ENCODE measurements around the gene UST.

The UST gene

GRCh38 chr6:148799647-148800046, 52.8 kb downstream of the UST start:
- CTCF ChIA-PET, result no interaction called here
- no peak for TF ChIP-seq FOXA1 (IDR thresholded peaks at IDR 0.05)
- TF ChIP-seq LEF1 (IDR thresholded peaks at IDR 0.05; ENCODE audit: borderline replicate concordance), result no peak
- no peak for TF ChIP-seq HDGF (IDR thresholded peaks at IDR 0.05; ENCODE audit: borderline replicate concordance)
- no peak for TF ChIP-seq FOXK2 (IDR thresholded peaks at IDR 0.05)
- no peak for TF ChIP-seq ARNT (IDR thresholded peaks at IDR 0.05)
- no peak for TF ChIP-seq SUZ12 (IDR thresholded peaks at IDR 0.05)
- TF ChIP-seq ELF4 (IDR thresholded peaks at IDR 0.05), result no peak
- TF ChIP-seq CTBP1 (IDR thresholded peaks at IDR 0.05; ENCODE audit: borderline replicate concordance), result no peak
- no peak for TF ChIP-seq SP1 (IDR thresholded peaks at IDR 0.05)
- TF ChIP-seq, protein P1, sequence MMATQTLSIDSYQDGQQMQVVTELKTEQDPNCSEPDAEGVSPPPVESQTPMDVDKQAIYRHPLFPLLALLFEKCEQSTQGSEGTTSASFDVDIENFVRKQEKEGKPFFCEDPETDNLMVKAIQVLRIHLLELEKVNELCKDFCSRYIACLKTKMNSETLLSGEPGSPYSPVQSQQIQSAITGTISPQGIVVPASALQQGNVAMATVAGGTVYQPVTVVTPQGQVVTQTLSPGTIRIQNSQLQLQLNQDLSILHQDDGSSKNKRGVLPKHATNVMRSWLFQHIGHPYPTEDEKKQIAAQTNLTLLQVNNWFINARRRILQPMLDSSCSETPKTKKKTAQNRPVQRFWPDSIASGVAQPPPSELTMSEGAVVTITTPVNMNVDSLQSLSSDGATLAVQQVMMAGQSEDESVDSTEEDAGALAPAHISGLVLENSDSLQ (IDR thresholded peaks at IDR 0.05), result no peak
- TF ChIP-seq TARDBP (IDR thresholded peaks at IDR 0.05), result no peak
- TF ChIP-seq FOXM1 (IDR thresholded peaks at IDR 0.05; ENCODE audit: borderline replicate concordance), result no peak
- no peak for TF ChIP-seq L3MBTL2 (conservative IDR thresholded peaks at IDR 0.05)
- no peak for TF ChIP-seq ZNF384 (IDR thresholded peaks at IDR 0.05)
- TF ChIP-seq BHLHE40 (IDR thresholded peaks at IDR 0.05; ENCODE audit: borderline replicate concordance), result no peak
- TF ChIP-seq NFRKB (IDR thresholded peaks at IDR 0.05), result no peak
- POLR2A ChIA-PET, result no interaction called here
- DNase-seq (ENCODE audit: extremely low spot score), result no peak

DNA sequence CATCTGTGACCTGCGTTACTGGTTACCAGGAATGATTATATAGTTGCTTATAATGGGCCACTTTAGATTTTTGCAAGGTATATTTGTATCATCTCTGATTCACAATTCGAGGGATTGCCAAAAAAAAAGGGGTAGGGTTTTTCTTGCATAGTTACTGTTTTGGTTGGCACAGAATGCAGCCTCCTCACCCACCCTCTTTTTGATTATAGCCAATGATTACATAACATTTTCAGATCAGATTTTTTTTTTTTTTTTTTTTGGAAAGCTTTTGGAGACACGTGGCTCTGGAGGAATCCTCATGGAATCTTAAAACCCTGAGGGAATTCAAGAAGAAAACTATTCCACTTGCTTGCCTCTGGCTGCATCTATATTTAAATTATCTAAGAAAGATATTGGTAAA, 53.7 kb downstream of the UST start:
- ChIA-PET CTCF (no interaction called here), POLR2A (no interaction called here)
- TF ChIP-seq NFRKB (IDR thresholded peaks at IDR 0.05), result no peak
- no peak for TF ChIP-seq ARNT (IDR thresholded peaks at IDR 0.05)
- TF ChIP-seq ELF4 (IDR thresholded peaks at IDR 0.05), result no peak
- no peak for TF ChIP-seq TARDBP (IDR thresholded peaks at IDR 0.05)
- TF ChIP-seq SP1 (IDR thresholded peaks at IDR 0.05), result no peak
- TF ChIP-seq LEF1 (IDR thresholded peaks at IDR 0.05; ENCODE audit: borderline replicate concordance), result no peak
- TF ChIP-seq HDGF (IDR thresholded peaks at IDR 0.05; ENCODE audit: borderline replicate concordance), result no peak
- no peak for TF ChIP-seq FOXM1 (IDR thresholded peaks at IDR 0.05; ENCODE audit: borderline replicate concordance)
- TF ChIP-seq FOXA1 (IDR thresholded peaks at IDR 0.05), result no peak
- no peak for TF ChIP-seq L3MBTL2 (conservative IDR thresholded peaks at IDR 0.05)
- TF ChIP-seq BHLHE40 (IDR thresholded peaks at IDR 0.05; ENCODE audit: borderline replicate concordance), result no peak
- TF ChIP-seq SUZ12 (IDR thresholded peaks at IDR 0.05), result no peak
- TF ChIP-seq CTBP1 (IDR thresholded peaks at IDR 0.05; ENCODE audit: borderline replicate concordance), result no peak
- no peak for TF ChIP-seq ZNF384 (IDR thresholded peaks at IDR 0.05)
- TF ChIP-seq, protein P1 (IDR thresholded peaks at IDR 0.05), result no peak
- TF ChIP-seq FOXK2 (IDR thresholded peaks at IDR 0.05), result no peak
- no peak for DNase-seq (ENCODE audit: extremely low spot score)

GRCh38 chr6:148803979-148804378, 57.1 kb downstream of the UST start:
- POLR2A ChIA-PET, result no interaction called here
- CTCF ChIA-PET, result interaction anchor here (0.5 kb wide), 1 partner anchor 82 kb away, joined by 4 read pairs; no protein-coding TSS in a partner anchor

DNA sequence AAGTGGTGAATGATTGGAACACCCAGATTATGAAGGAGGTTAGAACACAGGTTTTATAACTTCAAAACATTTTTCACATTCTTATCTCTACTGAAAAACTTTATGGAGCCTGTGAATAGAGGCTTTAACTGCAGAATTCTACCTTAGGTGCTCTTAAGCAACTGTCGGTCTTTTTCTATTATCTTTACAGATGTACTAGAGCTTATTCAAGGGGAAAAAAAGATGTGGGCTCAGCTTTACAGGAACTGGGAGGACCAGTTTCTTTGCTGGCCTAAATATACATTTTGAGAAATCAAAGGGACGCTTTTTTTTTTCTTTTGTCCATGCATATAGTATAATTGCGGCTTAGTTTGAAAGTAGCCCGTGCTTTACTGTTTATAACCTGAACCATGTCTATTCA, 58.9 kb downstream of the UST start:
- POLR2A ChIA-PET, result interaction anchor here (0.6 kb wide), 1 partner anchor 228 kb away, joined by 3 read pairs; no protein-coding TSS in a partner anchor
- CTCF ChIA-PET, result interaction anchor here (0.6 to 0.7 kb wide), 2 partner anchors 10 to 11 kb away, joined by 3 to 4 read pairs; no protein-coding TSS in a partner anchor

More at GRCh38 chr6:148803979-148804378, 57.1 kb downstream of the UST start:
- no peak for DNase-seq (ENCODE audit: extremely low spot score)
- TF ChIP-seq ZNF384 (IDR thresholded peaks at IDR 0.05) (no peak), NFRKB (IDR thresholded peaks at IDR 0.05) (no peak), CTBP1 (IDR thresholded peaks at IDR 0.05; ENCODE audit: borderline replicate concordance) (no peak), TARDBP (IDR thresholded peaks at IDR 0.05) (no peak), FOXA1 (IDR thresholded peaks at IDR 0.05) (no peak), SUZ12 (IDR thresholded peaks at IDR 0.05) (no peak), FOXM1 (IDR thresholded peaks at IDR 0.05; ENCODE audit: borderline replicate concordance) (no peak), LEF1 (IDR thresholded peaks at IDR 0.05; ENCODE audit: borderline replicate concordance) (no peak), ELF4 (IDR thresholded peaks at IDR 0.05) (no peak), BHLHE40 (IDR thresholded peaks at IDR 0.05; ENCODE audit: borderline replicate concordance) (no peak), ARNT (IDR thresholded peaks at IDR 0.05) (no peak), HDGF (IDR thresholded peaks at IDR 0.05; ENCODE audit: borderline replicate concordance) (no peak), L3MBTL2 (conservative IDR thresholded peaks at IDR 0.05) (no peak), FOXK2 (IDR thresholded peaks at IDR 0.05) (no peak), SP1 (IDR thresholded peaks at IDR 0.05) (no peak)
- TF ChIP-seq, protein P1 (IDR thresholded peaks at IDR 0.05), result no peak

DNA sequence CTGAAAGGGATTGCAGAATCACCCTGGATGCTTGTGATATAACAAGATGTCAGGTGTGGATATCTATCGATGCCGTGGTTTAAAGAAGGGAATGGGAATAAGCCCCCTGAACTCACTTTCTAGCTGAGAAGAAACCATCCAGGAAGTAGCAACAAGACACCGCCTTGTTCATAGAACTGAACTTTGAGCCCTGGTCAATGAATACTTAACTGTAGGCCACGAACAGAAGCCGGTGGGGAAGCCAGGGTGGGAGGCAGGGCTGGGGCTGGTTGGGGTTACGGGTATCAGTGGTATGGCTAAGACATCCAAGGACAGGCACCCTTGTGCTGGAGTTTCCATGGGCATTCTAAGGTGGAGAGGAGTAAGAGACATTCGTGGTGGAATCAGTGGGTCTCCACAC, 61.0 kb downstream of the UST start:
- TF ChIP-seq BHLHE40 (IDR thresholded peaks at IDR 0.05; ENCODE audit: borderline replicate concordance) (no peak), NFRKB (IDR thresholded peaks at IDR 0.05) (no peak), CTBP1 (IDR thresholded peaks at IDR 0.05; ENCODE audit: borderline replicate concordance) (no peak), ELF4 (IDR thresholded peaks at IDR 0.05) (no peak), L3MBTL2 (conservative IDR thresholded peaks at IDR 0.05) (no peak), TARDBP (IDR thresholded peaks at IDR 0.05) (no peak), ARNT (IDR thresholded peaks at IDR 0.05) (no peak), SP1 (IDR thresholded peaks at IDR 0.05) (no peak), ZNF384 (IDR thresholded peaks at IDR 0.05) (no peak), FOXM1 (IDR thresholded peaks at IDR 0.05; ENCODE audit: borderline replicate concordance) (no peak), LEF1 (IDR thresholded peaks at IDR 0.05; ENCODE audit: borderline replicate concordance) (no peak), FOXA1 (IDR thresholded peaks at IDR 0.05) (no peak), FOXK2 (IDR thresholded peaks at IDR 0.05) (no peak), HDGF (IDR thresholded peaks at IDR 0.05; ENCODE audit: borderline replicate concordance) (no peak), SUZ12 (IDR thresholded peaks at IDR 0.05) (no peak)
- TF ChIP-seq, protein P1 (IDR thresholded peaks at IDR 0.05), result no peak
- DNase-seq (ENCODE audit: extremely low spot score), result no peak
- POLR2A ChIA-PET, result no interaction called here
- CTCF ChIA-PET, result interaction anchor here (0.5 kb wide), 1 partner anchor 1519 kb away, joined by 7 read pairs; no protein-coding TSS in a partner anchor

More for the DNA sequence above, 58.9 kb downstream of the UST start:
- DNase-seq (ENCODE audit: extremely low spot score), result no peak
- TF ChIP-seq ZNF384 (IDR thresholded peaks at IDR 0.05) (no peak), TARDBP (IDR thresholded peaks at IDR 0.05) (no peak), SP1 (IDR thresholded peaks at IDR 0.05) (no peak), LEF1 (IDR thresholded peaks at IDR 0.05; ENCODE audit: borderline replicate concordance) (no peak), HDGF (IDR thresholded peaks at IDR 0.05; ENCODE audit: borderline replicate concordance) (no peak), FOXM1 (IDR thresholded peaks at IDR 0.05; ENCODE audit: borderline replicate concordance) (no peak), NFRKB (IDR thresholded peaks at IDR 0.05) (no peak), L3MBTL2 (conservative IDR thresholded peaks at IDR 0.05) (no peak), CTBP1 (IDR thresholded peaks at IDR 0.05; ENCODE audit: borderline replicate concordance) (no peak), FOXK2 (IDR thresholded peaks at IDR 0.05) (no peak), ARNT (IDR thresholded peaks at IDR 0.05) (no peak)
- TF ChIP-seq, protein P1 (IDR thresholded peaks at IDR 0.05), result no peak
